ENCODE data around the gene IGF2.

- TF ChIP-seq CTCF (IDR thresholded peaks at IDR 0.05) (no peak), POLR2A (IDR thresholded peaks at IDR 0.05) (no peak), POLR2AphosphoS5 (IDR thresholded peaks at IDR 0.05) (no peak), EP300 (IDR thresholded peaks at IDR 0.05) (no peak)
These were observed 54.5 kb downstream of the IGF2 start for GRCh38 chr11:2084721-2085120.
